HepG2 (cell line): ENCODE measurements around the gene SEPHS1. TPM values are rescaled to one million over a fixed set of nuclear protein-coding genes. Genes with fewer than 3 reads are reported as not detected.

ENCODE experiments used
- ATAD3A ChIP-seq: sonication (generic); formaldehyde crosslinking; IDR thresholded peaks from 2 replicates; pipeline ENCODE4 v1.4.0; 2020; ENCODE audit warnings: missing genetic modification reagents
- BCL6 ChIP-seq: IDR thresholded peaks from 2 replicates; pipeline ENCODE4 v1.6.1; 2016; ENCODE audit warnings: missing genetic modification reagents, missing compliant biosample characterization
- ELK4 ChIP-seq: sonication (generic); formaldehyde crosslinking; IDR thresholded peaks from 2 replicates; pipeline ENCODE4 v1.9.0; 2021; ENCODE audit warnings: missing genetic modification reagents, borderline replicate concordance
- JARID2 ChIP-seq: sonication (generic); formaldehyde crosslinking; IDR thresholded peaks from 2 replicates; pipeline ENCODE4 v1.8.1; 2023; ENCODE audit warnings: missing genetic modification reagents, inconsistent platforms; ENCODE audit not compliant: insufficient replicate concordance
- NFYC ChIP-seq: IDR thresholded peaks from 2 replicates; pipeline ENCODE4 v1.6.1; 2016; ENCODE audit warnings: missing genetic modification reagents, missing compliant biosample characterization
- RFX5 ChIP-seq: IDR thresholded peaks from 2 replicates; pipeline ENCODE4 v1.6.1; 2011; ENCODE audit warnings: low read depth, low read length, improper control_type of control experiment
- RFXAP ChIP-seq: sonication (generic); formaldehyde crosslinking; IDR thresholded peaks from 2 replicates; pipeline ENCODE4 v1.4.0; 2020; ENCODE audit warnings: missing genetic modification reagents, borderline replicate concordance
- SOX13 ChIP-seq, 3 experiments: fragments of 450-650 bp in 1 of 3; sonication (generic) in 1 of 3; formaldehyde crosslinking in 1 of 3; IDR thresholded peaks in 2 of 3; conservative IDR thresholded peaks in 1 of 3; 2 replicates each; pipeline versions ENCODE4 v1.5.0 to v1.6.1; 2016 to 2020; ENCODE audit warnings: antibody characterized with exemption in 1 of 3, mild to moderate bottlenecking in 1 of 3, missing compliant biosample characterization in 1 of 3, missing genetic modification reagents in 1 of 3, moderate library complexity in 1 of 3
- SSRP1 ChIP-seq: IDR thresholded peaks from 2 replicates; pipeline ENCODE4 v1.6.1; 2016; ENCODE audit warnings: control low read depth
- TP53 ChIP-seq: sonication (generic); formaldehyde crosslinking; conservative IDR thresholded peaks from 2 replicates; pipeline ENCODE4 v1.4.0; 2020; ENCODE audit warnings: missing genetic modification reagents
- TRIM24 ChIP-seq: sonication (generic); formaldehyde crosslinking; IDR thresholded peaks from 2 replicates; pipeline ENCODE4 v1.8.0; 2022; ENCODE audit warnings: mild to moderate bottlenecking, missing genetic modification reagents
- ZFP36L2 ChIP-seq: sonication (generic); formaldehyde crosslinking; IDR thresholded peaks from 2 replicates; pipeline ENCODE4 v1.4.0; 2020; ENCODE audit warnings: missing genetic modification reagents
- ZFP91 ChIP-seq: sonication (generic); formaldehyde crosslinking; IDR thresholded peaks from 2 replicates; pipeline ENCODE4 v1.9.0; 2022; ENCODE audit warnings: missing genetic modification reagents, mild to moderate bottlenecking, borderline replicate concordance
- ZNF101 ChIP-seq: sonication (generic); formaldehyde crosslinking; IDR thresholded peaks from 2 replicates; pipeline ENCODE4 v1.4.0; 2020; ENCODE audit warnings: mild to moderate bottlenecking, low read depth, missing genetic modification reagents, borderline replicate concordance
- ZNF256 ChIP-seq: sonication (generic); formaldehyde crosslinking; conservative IDR thresholded peaks from 2 replicates; pipeline ENCODE4 v1.4.0; 2020; ENCODE audit warnings: missing genetic modification reagents
- ZNF34 ChIP-seq: sonication (generic); formaldehyde crosslinking; IDR thresholded peaks from 2 replicates; pipeline ENCODE4 v1.4.0; 2020; ENCODE audit warnings: mild to moderate bottlenecking, missing genetic modification reagents, borderline replicate concordance
- ZNF713 ChIP-seq: sonication (generic); formaldehyde crosslinking; IDR thresholded peaks from 2 replicates; pipeline ENCODE4 v1.4.0; 2020; ENCODE audit warnings: mild to moderate bottlenecking, missing genetic modification reagents
- ZNF720 ChIP-seq: sonication (generic); formaldehyde crosslinking; IDR thresholded peaks from 2 replicates; pipeline ENCODE4 v1.4.0; 2020; ENCODE audit warnings: missing genetic modification reagents
- ZSCAN29 ChIP-seq: sonication (generic); formaldehyde crosslinking; conservative IDR thresholded peaks from 2 replicates; pipeline ENCODE4 v1.4.0; 2020; ENCODE audit warnings: mild to moderate bottlenecking, missing genetic modification reagents
- polyA plus RNA-seq, 8 experiments: library from polyadenylated mRNA; depleted of rRNA in 3 of 8; stranded (reverse) in 7 of 8; unstranded in 1 of 8; fragments of >200 nt; fragmentation: Illumina TruSeq in 4 of 8; extraction: Trizol in 4 of 8; gene quantifications; 2 replicates each; pipeline versions ENCODE4 v1.2.1 to v1.2.3, GENCODE V29; 2011 to 2016; ENCODE audit warnings: low read depth in 4 of 8, missing spikeins in 1 of 8, mixed read lengths in 1 of 8; ENCODE audit not compliant: insufficient read depth in 1 of 8
- total RNA-seq, 5 experiments: library from RNA; depleted of rRNA; stranded (reverse); fragments of >200 nt; fragmentation: Illumina TruSeq; extraction: Trizol; gene quantifications; 2 replicates each; pipeline ENCODE4 v1.2.3, GENCODE V29; 2016; ENCODE audit warnings: low read depth in 1 of 5
- TF ChIP-seq, protein P1 (sequence below): sonication (generic); formaldehyde crosslinking; IDR thresholded peaks from 2 replicates; pipeline ENCODE4 v1.9.0; 2021; ENCODE audit warnings: missing genetic modification reagents, borderline replicate concordance
- TF ChIP-seq, protein P2 (sequence below): IDR thresholded peaks from 2 replicates; pipeline ENCODE4 v1.6.1; 2018; ENCODE audit warnings: missing genetic modification reagents

SEPHS1 gene
- total and polyA plus RNA-seq, 2 of the 13 experiments (the other 11 are each of a cell fraction or from before 2014, with no cell fraction given) = 57.8 to 61.5 TPM

DNA sequence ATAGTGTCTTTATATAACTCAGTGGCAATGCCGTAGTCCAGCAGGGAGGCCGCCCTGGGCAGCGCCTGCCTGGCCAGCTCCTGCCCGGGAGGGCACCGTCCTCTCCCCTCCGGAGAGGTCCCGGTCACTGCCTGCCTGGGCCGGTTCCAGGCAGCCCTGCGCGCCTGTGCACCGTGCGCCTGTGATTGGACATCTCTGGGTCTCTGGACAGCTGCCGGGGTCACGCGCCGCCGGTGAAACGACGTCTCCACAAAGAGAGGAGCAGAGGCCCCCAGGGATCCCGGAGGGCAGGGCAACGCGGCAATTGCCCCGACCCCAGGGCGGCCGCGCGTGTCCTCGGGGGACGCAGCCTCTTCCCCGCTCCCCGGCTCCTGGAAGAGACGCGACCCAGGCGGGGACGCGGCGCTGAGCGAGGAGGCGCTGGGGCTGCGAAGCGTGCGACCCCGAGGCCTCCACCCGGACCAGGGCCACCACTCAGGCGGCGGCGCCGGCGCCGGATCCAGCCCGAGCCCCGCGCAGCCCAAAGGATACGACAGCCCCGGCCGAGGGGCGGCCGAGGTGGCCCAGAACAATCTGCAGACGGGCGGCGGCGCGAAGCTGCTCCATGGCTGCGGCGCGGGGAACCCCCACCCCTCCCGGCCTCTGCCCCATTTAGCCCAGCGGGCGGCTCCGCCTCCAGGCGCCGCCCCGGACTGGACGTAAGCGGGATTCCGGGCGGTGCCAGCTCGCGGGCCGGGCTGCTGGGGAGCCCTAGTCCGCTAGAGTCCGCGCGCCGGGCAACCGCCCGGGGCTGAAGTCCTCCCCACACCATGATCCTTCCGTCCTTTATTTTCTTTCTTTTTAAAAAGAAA is 48.4 kb downstream of the SEPHS1 start, which contains the start of gene PHYH (continued):
- TF ChIP-seq ELK4 (CRISPR knock-in tag) = no peak
- TF ChIP-seq, protein P1, sequence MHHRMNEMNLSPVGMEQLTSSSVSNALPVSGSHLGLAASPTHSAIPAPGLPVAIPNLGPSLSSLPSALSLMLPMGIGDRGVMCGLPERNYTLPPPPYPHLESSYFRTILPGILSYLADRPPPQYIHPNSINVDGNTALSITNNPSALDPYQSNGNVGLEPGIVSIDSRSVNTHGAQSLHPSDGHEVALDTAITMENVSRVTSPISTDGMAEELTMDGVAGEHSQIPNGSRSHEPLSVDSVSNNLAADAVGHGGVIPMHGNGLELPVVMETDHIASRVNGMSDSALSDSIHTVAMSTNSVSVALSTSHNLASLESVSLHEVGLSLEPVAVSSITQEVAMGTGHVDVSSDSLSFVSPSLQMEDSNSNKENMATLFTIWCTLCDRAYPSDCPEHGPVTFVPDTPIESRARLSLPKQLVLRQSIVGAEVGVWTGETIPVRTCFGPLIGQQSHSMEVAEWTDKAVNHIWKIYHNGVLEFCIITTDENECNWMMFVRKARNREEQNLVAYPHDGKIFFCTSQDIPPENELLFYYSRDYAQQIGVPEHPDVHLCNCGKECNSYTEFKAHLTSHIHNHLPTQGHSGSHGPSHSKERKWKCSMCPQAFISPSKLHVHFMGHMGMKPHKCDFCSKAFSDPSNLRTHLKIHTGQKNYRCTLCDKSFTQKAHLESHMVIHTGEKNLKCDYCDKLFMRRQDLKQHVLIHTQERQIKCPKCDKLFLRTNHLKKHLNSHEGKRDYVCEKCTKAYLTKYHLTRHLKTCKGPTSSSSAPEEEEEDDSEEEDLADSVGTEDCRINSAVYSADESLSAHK (CRISPR knock-in tag) = no peak
- TF ChIP-seq ZNF34 = no peak
- peak; percentile 63 for TF ChIP-seq RFXAP (CRISPR knock-in tag)
- no peak for TF ChIP-seq ZNF101 (CRISPR knock-in tag)
- TF ChIP-seq BCL6 (CRISPR knock-in tag) = no peak
- no peak for TF ChIP-seq ZNF256
- no peak for TF ChIP-seq ZNF713 (CRISPR knock-in tag)
- peak; percentile 88 for TF ChIP-seq ZFP91 (CRISPR knock-in tag)
- TF ChIP-seq ZNF720 (CRISPR knock-in tag) = no peak
- TF ChIP-seq RFX5 = no peak
- TF ChIP-seq ZFP36L2 = no peak
- no peak for TF ChIP-seq ATAD3A (CRISPR knock-in tag)
- no peak for TF ChIP-seq TRIM24
- 0 out of 2 replicates have a peak, but pooled peaks have one; percentile 27 for TF ChIP-seq TP53 (CRISPR knock-in tag)
- TF ChIP-seq SOX13 (IDR thresholded peaks at IDR 0.05) = 0 out of 2 replicates have a peak, but pooled peaks have one; percentile 14
- TF ChIP-seq SOX13 (CRISPR knock-in tag; conservative IDR thresholded peaks at IDR 0.05 in 1 of 2, IDR thresholded peaks at IDR 0.05 in 1 of 2) = peak in 1 of 2 experiments; percentile 21; a peak in 1 of 4 replicates
- no peak for TF ChIP-seq SSRP1
- TF ChIP-seq ZSCAN29 (CRISPR knock-in tag) = 0 out of 2 replicates have a peak, but pooled peaks have one; percentile 37
- TF ChIP-seq, protein P2, sequence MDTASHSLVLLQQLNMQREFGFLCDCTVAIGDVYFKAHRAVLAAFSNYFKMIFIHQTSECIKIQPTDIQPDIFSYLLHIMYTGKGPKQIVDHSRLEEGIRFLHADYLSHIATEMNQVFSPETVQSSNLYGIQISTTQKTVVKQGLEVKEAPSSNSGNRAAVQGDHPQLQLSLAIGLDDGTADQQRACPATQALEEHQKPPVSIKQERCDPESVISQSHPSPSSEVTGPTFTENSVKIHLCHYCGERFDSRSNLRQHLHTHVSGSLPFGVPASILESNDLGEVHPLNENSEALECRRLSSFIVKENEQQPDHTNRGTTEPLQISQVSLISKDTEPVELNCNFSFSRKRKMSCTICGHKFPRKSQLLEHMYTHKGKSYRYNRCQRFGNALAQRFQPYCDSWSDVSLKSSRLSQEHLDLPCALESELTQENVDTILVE = peak; percentile 10; the same call in 1 of the 2 replicates
- TF ChIP-seq JARID2 (CRISPR knock-in tag) = no peak
- peak; percentile 50; the same call in 1 of the 2 replicates for TF ChIP-seq NFYC
